Activated CD4-positive, CD25-positive, alpha-beta regulatory T cell treated with anti-CD3 and anti-CD28 coated beads, Interleukin-2, amount 50 U/mL, for 16 hours (primary cell): Measurements from ENCODE around the gene CRIM1.

ENCODE experiments used
- DNase-seq: peaks from one replicate; pipeline ENCODE4 v3.0.0-alpha.2; 2020; ENCODE audit warnings: low read depth, low spot score

The CRIM1 gene

GRCh38 chr2:36554531-36554930 is 199.0 kb downstream of the CRIM1 start:
- no peak for DNase-seq

- DNase-seq = no peak
Measured at GRCh38 chr2:36555789-36556188, 200.2 kb downstream of the CRIM1 start.

GRCh38 chr2:36556842-36557241 is 201.3 kb downstream of the CRIM1 start:
- DNase-seq = no peak

- no peak for DNase-seq
Measured at GRCh38 chr2:36559221-36559942, 203.8 kb downstream of the CRIM1 start.

- no peak for DNase-seq
Measured at GRCh38 chr2:36560726-36561125, 205.1 kb downstream of the CRIM1 start.

- no peak for DNase-seq
Measured at GRCh38 chr2:36561237-36561944, 205.8 kb downstream of the CRIM1 start.

GRCh38 chr2:36562240-36562639 is 206.7 kb downstream of the CRIM1 start:
- DNase-seq = no peak

GRCh38 chr2:36562973-36563532 is 207.5 kb downstream of the CRIM1 start:
- no peak for DNase-seq

- DNase-seq = no peak
Measured at GRCh38 chr2:36564377-36564930, 208.9 kb downstream of the CRIM1 start.

- DNase-seq = no peak
Measured at GRCh38 chr2:36565712-36566111, 210.1 kb downstream of the CRIM1 start.

- DNase-seq = no peak
Measured at GRCh38 chr2:36566887-36567286, 211.3 kb downstream of the CRIM1 start.

- DNase-seq = no peak
Measured at GRCh38 chr2:36567711-36568408, 212.3 kb downstream of the CRIM1 start.

GRCh38 chr2:36568516-36569246 is 213.1 kb downstream of the CRIM1 start:
- DNase-seq = no peak

GRCh38 chr2:36569267-36569856 is 213.8 kb downstream of the CRIM1 start:
- no peak for DNase-seq

GRCh38 chr2:36570416-36570815 is 214.8 kb downstream of the CRIM1 start:
- no peak for DNase-seq

- no peak for DNase-seq
Measured at GRCh38 chr2:36572054-36572718, 216.6 kb downstream of the CRIM1 start.

GRCh38 chr2:36572719-36573059 is 217.1 kb downstream of the CRIM1 start:
- no peak for DNase-seq

- DNase-seq = no peak
Measured at GRCh38 chr2:36573165-36573564, 217.6 kb downstream of the CRIM1 start.

GRCh38 chr2:36574560-36574959 is 219.0 kb downstream of the CRIM1 start:
- DNase-seq = no peak

- no peak for DNase-seq
Measured at GRCh38 chr2:36577884-36578283, 222.3 kb downstream of the CRIM1 start.
